AG08396 (cell line): ENCODE measurements around the gene ANKRD37.
"Not testable (repeated sequence)": the region's sequence is repeated elsewhere in the genome, so short reads cannot be mapped to it uniquely, and the experiment has no call there.

ENCODE experiments used
- DNase-seq: peaks from one replicate; pipeline ENCODE4 v3.0.0; 2012; ENCODE audit warnings: low spot score, mixed read lengths

ANKRD37 gene

DNA sequence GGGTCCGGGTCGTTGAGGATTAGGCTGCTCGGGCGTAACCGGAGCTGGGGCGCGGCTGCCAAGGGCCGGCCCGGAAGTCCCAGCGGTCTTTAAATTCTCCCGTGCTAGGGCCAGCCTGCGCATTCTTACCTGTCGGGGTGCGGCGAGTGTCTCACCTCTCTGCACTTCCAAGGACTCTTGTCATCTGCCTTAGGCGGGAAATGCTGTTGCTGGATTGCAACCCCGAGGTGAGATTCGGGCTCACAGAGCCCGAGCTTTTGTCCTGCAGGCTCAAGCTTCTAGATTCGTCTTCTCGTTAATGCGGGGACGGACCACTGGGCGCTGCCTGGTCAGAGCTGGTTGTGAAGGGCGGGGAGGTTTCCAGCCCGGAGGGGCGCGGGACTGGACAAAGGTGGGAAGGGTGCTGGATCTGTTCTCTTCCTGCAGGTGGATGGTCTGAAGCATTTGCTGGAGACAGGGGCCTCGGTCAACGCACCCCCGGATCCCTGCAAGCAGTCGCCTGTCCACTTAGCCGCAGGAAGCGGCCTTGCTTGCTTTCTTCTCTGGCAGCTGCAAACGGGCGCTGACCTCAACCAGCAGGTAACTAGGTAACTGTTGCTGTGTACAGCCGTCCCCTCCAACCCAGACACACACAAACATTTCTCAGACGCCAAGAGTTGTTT is at the start of gene ANKRD37:
Gene ANKRD37 (plus strand): TSS at position 118 of the 662 bp plus-strand sequence. CDS start 83 bp downstream, at position 201.
- peak; percentile 27 for DNase-seq

- DNase-seq = peak; percentile 49
These were observed 49.6 kb upstream of the ANKRD37 start for GRCh38 chr4:185346975-185347601.

GRCh38 chr4:185351691-185352090 is 45.0 kb upstream of the ANKRD37 start:
- DNase-seq = no peak

DNA sequence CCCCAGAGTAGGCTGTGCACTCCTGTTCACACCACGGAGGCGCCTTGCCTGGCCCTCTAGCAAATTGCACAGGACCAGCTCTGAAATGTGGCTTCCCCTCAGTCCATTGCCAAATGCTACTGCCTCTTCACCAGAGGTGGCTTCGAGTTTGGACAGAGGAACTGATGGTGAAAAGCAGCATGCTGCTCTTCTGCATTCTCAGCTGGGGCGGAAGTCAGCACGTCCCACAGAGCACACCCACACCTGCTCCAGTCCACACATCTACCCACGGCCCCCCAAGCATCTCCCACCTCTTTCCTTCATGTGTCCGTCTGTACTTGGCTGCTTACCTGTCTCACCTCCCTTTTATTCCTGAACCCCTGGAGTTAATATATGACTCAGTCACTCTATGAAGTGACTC is 44.4 kb upstream of the ANKRD37 start:
- DNase-seq = no peak

- DNase-seq = no peak
These were observed 43.9 kb upstream of the ANKRD37 start for GRCh38 chr4:185352741-185353140.

- no peak for DNase-seq
These were observed 39.4 kb upstream of the ANKRD37 start for GRCh38 chr4:185357211-185357610.

- no peak for DNase-seq
These were observed 38.8 kb upstream of the ANKRD37 start for GRCh38 chr4:185357733-185358440.

DNA sequence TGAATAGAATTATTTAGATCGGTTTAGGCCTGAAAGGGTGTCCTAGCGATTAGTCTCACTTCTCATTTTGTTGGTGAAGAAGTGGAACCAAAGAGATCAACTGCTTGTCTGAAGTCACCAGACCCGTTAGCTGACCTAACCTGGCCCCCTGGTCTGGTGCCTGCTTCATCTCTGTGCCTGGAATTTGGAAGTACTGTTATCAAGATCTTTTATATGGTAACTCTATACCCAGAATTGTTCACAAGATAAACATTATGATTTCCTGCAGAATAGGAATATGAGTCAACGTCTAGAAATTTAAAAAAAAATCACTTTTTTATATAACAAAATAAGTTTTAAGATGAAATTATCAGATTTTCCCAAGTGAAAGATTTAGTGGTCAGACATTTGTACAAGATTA is 38.1 kb upstream of the ANKRD37 start:
- peak; percentile 55 for DNase-seq

DNA sequence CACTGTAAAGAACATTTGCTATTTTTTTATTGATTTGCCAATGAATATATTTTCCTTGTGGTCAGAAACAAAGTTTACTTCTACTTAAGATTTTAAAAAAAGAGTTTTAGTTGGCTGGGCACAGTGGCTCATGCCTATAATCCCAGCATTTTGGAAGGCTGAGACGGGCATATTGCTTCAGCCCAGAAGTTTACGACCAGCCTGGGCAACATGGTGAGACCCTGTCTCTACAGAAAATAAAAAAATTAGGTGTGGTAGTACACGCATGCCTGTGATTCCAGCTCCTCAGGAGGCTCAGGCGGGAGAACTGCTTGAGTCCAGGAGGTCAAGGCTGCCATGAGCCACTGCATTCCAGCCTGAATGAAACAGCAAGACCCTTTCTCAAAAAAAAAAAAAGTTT is 37.7 kb upstream of the ANKRD37 start:
- DNase-seq = no peak

GRCh38 chr4:185359767-185360446 is 36.7 kb upstream of the ANKRD37 start:
- no peak for DNase-seq

- DNase-seq = no peak
These were observed 34.8 kb upstream of the ANKRD37 start for GRCh38 chr4:185361872-185362271.

DNA sequence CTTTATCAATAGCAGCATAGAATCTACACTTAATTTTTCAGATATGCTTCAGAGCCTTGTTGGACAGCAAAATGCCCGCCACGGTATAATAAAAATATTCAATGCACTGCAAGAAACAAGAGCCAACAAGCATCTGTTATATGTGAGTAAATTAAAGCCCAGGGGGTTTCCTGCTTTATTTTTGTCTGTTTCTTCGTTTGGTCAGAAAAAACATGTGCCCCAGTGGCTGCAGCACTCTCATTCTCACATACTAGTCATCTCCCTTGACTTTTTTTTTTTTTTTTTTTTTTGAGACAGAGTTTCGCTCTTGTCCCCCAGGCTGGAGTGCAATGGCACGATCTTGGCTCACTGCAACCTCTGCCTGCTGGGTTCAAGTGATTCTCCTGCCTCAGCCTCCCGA is 34.1 kb upstream of the ANKRD37 start:
- DNase-seq = not testable (repeated sequence)

DNA sequence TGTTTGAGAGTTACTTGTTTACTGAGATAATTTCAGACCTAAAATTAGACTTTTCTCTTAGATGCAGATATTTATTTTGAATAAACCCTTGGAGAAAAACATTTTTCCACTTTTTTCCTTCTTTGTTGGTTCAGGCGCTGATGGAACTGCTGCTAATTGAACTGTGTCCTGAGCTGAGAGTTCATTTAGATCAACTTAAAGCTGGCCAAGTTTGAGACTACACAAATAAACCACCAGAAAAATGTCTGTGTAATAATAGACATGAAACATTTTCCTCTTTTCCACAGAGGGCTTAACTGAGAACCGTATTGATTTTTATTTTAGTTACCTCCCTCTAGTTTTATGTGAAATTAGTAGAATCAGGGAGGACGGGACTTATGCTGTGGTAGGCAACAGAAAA is 33.4 kb upstream of the ANKRD37 start:
- DNase-seq = no peak

GRCh38 chr4:185364886-185365285 is 31.8 kb upstream of the ANKRD37 start:
- no peak for DNase-seq

GRCh38 chr4:185369731-185370130 is 26.9 kb upstream of the ANKRD37 start:
- no peak for DNase-seq

GRCh38 chr4:185370268-185370949 is 26.2 kb upstream of the ANKRD37 start:
- DNase-seq = no peak

GRCh38 chr4:185371702-185372101 is 24.9 kb upstream of the ANKRD37 start:
- DNase-seq = no peak

GRCh38 chr4:185374027-185374426 is 22.6 kb upstream of the ANKRD37 start:
- no peak for DNase-seq

DNA sequence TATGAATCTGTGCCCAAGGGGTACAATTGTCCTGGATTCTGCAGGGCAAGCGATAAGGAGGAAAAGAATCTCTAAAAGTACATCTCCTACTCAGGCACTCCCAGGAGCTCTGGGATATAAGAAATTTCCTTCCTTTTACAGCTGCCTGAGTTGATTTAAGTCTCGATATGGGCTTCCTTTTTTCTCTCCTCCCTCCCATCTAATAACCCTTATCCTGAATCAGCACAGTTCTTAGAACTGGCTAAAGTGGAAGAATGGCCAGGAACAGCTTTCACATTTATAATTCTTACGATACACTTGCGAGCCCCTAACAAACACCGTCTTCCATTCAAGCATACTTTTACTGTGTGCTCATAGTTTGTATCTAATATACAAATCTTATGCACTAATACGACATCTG is 22.1 kb upstream of the ANKRD37 start:
- no peak for DNase-seq

- no peak for DNase-seq
These were observed 18.4 kb upstream of the ANKRD37 start for GRCh38 chr4:185378264-185378663.

DNA sequence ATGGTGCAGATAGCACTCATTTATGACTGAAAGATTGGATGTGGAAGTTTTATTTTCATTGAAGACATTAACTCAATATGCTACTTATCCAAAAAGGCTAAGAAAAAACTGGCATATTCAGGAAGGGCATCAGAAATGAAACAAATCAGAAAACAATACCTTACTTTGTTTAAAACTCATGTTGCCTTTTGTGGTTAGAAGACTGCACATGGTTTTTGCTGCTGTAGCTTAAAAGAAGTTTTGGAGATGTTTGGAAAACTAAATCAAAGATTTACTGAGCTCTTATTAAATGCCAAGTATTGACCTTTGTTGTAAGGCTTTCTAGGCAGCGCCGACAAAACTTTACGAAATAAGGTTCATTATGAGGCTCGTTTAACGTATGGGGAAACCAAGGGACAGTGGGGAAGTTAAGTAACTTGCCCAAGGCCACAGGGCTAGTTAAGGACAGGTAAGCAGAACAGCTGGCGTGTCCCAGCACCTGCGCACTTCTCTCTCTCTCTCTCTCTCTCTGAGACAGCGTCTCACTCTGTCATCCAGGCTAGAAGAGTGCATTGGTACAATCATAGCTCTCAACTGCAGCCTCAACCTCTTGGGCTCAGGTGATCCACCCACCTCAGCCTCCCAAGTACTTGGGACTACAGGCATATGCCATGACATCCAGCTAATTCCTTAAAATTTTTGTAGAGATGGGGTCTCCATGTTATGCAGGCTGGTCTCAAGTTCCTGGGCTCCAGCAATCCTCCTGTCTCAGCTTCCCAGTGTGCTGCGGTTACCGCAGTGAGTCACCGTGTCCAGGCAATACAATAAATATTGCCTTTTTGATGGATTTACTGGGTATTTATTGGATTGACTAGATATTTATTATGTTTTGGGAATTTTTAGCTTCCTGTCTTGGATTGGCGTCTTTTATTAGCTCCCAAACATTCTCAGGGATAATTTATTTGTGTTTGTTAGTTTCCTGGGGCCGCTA is 17.0 kb upstream of the ANKRD37 start:
- DNase-seq = no peak
